HPDE6-E6E7 (cell line): ENCODE measurements around the gene PTTG1IP.
A peak's percentile ranks its signal among the peaks of the same experiment; 100 is the strongest.

Experiments used
- DNase-seq: peaks from one replicate; pipeline ENCODE4 v3.0.0; 2011; ENCODE audit warnings: missing footprints; ENCODE audit errors: extremely low spot score

The PTTG1IP gene

DNA sequence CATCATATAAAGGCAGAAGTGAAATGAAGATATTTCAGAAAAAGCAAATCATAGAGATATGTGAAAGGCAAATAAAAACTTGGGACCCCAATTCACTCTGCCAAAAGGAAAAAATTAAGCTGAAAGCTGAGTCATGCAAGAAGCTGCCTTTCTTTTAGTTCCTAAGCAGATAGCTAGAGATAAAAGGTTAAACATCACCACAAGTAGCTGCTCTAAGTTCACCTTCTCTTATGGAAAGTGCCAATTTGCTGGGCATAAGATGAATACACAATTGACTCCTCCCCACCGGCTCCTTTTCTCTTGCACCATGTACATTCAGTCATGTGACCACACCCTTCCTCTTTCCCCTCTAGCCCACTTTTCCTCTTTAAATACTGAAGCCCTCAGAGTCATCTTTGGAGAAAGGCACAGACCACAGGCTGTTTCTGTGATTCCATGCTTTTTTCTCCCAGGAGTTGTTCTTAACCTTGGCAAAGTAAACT, 50.3 kb downstream of the PTTG1IP start:
- no peak for DNase-seq

DNA sequence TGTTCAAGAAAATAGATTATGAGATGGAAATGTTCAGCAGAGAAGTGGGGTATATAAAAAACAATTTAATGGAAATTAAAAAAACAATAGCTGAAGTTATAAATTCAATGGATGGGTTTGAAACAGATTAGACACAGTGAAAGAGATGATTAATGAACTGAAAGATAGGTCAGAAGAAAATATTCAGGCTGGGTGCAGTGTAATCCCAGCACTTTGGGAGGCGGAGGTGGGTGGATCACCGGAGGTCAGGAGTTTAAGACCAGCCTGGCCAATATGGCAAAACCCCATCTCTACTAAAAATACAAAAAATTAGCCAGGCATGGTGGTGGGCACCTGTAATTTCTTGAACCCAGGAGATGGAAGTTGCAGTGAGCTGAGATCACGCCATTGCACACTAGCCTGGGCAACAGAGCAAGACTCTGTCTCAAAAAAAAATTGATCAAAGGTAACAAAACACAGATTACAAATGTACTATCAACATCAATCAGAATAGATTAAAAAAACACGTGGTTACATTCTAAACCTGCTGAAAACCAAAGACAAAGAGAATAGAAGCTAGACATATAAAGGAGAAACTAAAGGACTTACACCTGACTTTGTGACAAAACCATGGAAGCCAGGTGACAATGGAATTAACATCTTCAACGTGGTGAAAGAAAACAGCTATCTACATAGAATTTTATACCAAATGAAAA, 50.9 kb downstream of the PTTG1IP start:
- no peak for DNase-seq

DNA sequence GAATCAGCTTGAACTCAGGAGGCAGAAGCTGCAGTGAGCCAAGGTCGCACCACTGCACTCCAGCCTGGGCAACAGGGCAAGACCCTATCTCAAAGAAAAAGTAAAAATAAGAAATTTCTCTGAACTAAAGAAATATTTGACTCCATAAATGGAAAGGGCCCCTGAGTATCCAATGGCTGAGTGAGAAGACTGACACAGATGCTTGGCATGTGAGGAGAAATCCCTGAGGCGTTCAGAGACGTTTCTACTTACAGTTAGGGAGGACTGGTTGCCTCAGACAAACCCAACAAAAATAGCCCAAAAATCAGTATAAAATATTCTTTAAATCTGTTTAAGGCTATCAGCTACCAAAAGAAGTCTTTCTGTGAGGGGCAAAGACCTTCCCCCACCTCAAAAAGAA, 52.6 kb downstream of the PTTG1IP start:
- no peak for DNase-seq

DNA sequence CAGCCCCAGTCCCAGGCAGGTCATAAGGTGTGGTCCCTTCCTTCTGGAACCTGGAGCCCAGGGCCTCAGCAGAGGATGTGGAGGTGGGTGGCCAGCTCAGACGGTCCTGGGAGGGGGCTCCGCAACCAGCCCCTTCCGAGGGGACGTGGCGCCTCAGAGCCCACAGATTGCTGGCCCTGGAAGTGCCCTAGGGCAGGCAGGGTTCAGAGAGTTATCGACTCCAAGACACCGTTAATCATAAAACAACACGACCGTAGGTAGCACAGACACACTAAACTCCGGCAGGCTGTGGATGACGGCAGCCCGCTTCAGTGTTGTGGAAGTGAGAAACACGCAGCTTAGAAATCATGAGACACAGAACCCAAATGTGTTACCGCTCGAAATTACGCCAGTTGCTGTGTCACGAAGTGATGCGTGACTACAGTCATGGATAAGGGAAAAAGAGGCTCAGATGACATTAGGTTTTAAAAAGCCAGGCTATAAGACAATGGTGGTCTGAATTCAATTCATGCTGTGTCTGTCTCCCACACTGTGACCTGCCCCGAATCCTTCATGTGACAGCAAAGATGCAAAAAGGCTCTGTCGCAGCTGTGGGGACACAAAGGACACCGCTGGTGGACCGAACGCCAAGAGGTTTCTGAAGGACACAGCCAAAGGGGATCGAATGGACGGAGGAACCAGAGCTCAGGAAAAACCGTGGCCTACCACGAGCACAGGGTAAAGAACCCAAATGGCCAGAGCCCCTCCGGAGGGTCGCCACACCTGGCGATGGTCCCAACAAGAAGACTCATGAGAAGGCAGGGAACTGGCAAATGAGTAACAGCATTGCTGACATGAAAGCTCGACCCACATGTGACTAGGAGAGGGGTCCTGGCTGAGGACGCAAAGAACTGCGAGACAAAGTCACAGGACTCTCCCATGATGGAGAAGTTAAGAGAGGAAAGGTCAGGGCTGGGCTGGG, 53.9 kb downstream of the PTTG1IP start:
- no peak for DNase-seq

DNA sequence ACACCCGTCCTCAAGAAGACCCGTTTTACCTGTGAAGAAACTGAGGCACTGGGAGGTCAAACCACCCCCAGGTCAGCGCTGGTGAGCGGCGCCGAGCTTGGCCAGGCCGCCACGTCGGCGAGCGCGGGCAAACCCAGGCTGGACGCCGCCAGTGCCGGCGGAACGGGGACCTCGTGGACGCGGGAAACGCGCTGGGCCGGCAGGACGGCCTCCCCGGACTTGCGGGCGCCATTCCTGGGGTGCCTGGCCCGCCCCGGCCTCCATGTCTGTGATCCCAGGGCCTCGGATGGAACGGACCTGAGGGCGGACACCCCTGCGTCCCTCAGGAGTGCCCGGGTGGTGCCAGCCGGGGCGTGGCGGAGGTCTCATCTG, 54.9 kb downstream of the PTTG1IP start:
- DNase-seq: no peak

DNA sequence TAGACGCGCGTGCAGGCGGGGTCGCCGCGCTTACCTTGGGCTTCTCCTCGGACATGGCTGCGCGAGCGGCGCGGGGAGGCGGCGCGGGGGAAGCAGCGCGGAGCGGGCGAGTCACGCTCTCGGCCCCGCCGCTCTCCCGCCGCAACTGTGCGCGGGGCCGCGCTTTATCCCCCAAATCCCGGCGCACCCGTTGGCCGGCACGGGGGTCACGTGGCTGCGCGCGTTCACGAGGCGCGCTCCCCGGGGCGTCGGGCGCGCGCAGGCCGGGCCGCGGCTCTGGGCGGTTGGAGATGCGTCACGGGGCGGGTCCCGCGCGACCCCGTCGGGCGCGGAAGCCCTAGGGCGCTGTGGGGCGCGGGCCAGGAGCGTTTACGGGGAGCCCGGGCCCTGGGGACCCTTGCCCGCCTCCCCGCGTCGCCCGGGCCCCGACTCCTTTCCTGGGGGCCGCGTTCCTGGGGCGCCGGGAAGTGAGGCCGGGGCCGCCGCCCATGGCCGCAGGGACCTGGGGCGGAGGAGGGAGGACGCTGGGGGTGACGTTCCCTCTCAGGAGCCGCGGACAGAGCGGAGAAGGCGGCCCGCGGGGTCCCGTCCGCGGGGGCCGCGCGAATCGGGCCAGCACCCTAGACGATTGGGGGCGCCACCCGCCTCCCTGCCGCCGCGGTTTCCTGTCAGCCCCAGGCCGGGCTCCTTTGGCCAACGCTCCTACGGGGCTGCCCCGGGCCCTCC, 55.4 kb downstream of the PTTG1IP start, which contains the start of gene SUMO3:
Gene SUMO3 (minus strand): TSS at position 149 of the 726 bp plus-strand sequence. CDS start 94 bp downstream, at position 55.
- DNase-seq: peak; percentile 71

DNA sequence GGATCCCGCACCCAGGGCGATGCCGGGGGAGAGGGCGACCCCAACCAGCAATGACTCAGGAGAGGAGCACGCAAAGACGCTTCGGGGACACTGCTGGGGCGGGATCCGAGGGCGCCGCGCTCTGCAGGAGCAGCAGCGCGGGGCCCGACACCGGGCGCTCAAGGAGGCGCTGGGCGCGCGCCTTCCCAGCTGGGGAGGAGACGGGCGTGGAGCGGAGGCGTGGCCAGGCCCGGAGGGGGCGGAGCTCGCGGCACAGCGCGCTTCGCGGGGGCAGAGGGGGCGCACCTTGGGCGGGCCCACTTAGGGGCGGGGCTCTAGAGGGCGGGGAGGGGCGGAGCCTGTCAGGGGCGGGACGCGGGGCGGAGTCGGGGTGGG, 56.0 kb downstream of the PTTG1IP start:
- peak; percentile 83 for DNase-seq

DNA sequence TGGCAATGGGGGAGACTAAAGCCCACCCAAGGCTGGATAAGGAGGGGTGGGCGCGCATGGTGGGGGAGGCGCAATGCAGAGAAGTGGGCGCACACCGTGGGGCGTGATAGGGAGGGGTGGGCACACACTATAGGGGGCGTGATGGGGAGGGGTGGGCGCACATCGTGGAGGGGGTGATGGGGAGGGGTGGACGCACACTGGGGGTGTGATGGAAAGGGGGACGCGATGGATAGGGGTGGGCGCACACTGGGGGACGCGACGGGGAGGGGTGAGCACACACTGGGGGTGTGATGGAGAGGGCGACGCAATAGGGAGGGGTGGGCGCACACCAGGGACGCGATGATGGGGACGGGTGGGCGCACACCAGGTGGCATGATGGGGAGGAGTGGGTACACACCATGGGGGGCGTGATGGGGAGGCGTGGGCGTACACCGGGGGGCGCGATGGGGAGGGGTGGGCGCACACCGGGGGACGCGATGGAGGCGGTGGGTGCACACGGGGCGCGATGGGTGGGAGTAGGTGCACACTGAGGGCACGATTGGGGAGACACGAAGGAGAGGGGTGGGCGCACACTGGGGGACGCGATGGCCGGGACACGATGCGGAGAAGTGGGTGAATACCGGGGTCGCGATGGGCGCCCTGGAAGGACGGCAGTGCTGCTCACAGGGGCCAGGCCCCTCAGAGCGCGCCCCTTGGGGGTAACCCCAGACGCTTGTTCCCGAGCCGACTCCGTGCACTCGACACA, 56.6 kb downstream of the PTTG1IP start:
- no peak for DNase-seq

DNA sequence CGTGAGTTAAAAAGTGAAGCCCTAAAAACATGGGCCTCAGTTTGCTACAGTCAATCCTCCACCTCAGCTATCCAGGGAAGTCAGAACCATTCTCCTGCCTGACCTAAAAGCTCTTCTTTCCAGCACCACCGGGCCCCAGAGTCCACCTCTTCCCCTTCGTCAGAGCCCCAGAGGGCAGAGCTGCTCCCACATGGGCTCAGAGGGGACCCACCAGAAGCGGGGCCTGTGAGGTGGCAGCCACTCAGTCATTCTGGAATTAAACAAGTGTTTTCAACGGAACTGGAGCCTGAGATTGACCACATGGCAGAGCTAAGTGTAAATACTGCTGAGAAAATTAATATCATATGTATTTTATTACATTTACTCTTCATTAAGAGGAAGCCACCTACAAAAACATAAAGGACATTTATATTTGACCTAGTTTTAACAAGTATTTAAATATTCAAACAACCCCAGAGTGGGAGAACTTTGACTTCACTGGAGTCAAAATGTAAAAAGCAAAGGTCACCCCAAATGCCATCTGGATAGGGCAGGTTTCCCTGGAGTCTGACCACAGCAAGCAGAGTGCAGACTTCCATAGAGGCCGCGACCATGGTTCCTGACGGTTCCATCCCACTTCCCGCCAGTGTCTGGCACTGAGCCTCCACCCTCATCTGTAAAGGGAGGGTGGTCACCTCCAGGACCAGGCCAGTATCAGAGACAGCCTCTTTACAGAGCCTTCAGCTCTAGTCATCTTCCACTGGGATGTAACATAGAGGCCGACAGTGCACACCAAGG, 57.5 kb downstream of the PTTG1IP start:
- no peak for DNase-seq

DNA sequence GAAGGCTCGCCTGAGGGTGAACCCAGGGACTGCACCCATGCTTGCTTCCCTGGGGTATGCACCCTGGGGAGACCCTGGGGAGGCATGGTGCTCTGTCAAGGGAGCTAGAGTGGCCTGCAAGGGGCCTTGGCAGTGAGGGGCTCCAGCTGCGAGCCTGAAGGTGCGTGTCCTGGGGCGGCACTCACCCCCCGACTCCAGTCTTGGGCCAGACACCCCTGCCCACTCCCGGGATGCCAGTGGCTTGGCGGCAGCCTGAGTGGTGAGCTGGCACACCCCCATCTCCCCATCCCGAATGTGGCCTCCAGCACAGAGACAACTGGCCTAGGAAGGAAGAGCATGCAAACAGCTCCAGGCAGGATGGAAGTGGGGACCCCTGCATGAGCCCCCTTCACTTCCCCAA, 58.3 kb downstream of the PTTG1IP start:
- DNase-seq: no peak

DNA sequence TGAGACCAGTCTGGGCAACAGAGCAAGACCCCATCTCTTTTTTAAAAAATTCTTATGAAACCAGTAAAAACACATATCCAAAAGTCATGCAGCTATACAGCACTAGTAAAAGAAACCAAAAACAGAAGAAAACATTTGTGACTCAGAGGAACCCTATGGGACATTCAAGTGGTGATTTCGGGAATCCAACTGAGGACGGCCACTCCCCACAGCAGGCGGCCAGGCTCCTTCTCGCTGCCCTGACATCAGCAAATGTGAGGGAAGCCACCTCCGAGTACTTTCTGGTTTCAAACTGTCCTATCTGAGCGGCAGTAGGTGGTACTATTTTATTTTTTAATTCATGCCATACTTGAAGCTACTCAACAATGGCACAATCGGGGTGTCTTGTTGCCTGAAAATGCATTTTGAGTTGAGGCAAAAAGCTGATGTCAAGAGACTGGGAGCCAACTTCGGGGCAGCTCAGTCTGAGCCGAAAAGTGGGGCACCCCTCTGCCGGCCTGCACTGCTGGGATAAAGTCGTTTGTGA, 58.9 kb downstream of the PTTG1IP start:
- DNase-seq: no peak

DNA sequence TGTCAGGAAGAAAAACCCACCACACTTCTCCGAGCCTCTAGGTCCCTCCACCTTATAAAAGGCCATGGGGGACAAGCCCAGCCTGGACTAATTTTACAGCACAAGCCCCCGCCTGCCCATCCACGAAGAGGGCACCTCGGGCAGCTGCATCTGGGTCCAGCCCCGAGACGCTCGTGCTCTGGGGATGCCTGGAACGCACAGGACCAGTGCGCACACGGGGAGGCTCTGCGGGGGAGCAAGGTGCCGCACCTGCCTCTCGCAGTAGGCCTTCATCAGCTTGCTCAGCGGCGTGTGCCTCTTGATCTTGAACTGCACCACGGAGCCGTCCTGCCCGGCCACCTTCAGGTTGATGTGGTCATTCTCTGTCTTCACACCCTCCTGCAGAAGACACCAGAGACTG, 59.8 kb downstream of the PTTG1IP start:
- DNase-seq: no peak

DNA sequence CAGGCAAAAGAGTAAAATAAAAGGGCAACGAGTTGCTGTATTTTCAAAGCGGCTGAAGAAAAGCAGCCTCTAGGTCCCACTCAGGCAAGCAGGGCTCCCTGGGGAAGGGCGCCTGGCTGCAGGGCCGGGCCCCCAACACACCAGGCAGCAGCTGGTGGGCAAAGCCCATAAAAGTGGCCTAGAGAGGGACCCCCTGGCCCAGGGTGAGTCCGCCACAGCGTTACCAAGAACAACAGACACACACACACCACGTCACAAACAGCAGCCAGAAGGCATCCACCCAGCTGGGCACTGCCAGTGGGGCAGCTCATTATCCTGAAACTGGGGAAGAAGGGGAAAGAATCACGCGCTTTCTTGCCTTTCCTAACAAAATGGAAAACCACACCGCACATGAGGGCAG, 60.3 kb downstream of the PTTG1IP start:
- DNase-seq: no peak

DNA sequence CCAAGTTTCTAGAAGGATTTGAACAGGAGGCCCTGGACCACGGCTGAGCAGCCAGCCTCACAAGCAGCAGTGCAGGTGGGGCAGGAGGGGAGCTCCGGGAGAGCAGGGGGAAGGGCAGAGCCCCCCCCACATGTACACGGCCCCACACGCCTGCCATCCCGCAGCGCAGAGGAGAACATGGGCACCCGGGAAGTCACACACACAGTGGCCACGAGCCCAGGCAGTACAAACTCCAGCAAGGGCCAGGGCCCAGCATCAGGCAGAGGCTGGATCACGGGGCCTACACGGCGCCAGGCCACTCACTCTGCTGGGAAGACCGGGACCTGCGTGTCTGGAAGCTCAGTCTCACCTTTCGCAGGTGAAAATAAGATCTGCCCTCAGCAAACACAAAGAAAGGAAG, 60.9 kb downstream of the PTTG1IP start:
- no peak for DNase-seq

DNA sequence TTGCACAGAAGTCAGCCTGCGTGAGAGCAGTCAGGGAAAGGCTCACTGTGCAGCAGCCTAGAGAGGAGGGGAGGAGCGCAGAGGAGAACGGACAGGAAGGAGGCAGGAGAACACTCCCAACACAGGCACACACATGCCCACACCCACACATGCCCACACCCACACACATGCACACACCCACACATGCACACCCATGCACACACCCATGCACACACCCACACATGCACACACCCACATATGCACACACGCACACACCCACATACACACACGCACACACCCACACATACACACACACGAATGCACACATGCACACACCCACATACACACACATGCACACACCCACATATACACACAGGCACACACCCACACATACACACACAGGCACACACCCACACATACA, 62.7 kb downstream of the PTTG1IP start:
- no peak for DNase-seq

DNA sequence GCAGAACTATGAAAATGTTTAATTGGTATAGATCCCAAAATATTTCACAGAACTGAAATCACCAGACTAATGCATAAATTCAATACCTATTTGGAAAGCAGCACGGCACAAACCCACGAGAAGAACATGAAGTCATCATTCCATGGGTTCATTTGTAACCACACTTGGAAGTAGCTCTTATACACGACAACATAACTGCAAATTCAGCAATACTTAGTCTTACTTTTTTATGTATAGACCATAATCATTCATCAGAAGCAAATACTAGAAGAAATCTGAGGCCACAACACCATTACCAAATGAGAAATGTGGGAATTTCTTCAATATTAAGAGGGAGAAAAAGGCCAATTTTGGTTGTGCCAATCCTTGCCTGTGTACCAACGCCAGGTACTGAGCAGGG, 67.6 kb downstream of the PTTG1IP start:
- DNase-seq: no peak

DNA sequence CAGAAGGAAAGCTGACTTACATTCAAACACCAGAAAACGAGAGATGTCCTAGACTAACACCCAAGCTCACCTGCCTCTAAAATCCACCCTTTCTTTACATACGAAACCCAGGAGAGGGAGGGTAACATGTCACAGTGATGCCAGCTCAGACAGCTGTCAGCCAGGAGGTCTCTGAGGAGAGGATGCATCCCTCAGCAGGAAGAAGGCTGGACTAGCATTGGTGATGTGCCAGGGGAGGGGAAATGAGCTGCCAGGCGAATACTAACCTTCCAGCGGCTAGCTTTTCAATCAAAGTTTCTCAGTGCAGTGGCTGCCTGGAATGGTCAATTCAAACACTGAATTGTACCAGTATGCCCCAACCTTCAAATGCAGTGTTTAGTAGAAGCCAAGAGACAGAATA, 68.3 kb downstream of the PTTG1IP start:
- no peak for DNase-seq

DNA sequence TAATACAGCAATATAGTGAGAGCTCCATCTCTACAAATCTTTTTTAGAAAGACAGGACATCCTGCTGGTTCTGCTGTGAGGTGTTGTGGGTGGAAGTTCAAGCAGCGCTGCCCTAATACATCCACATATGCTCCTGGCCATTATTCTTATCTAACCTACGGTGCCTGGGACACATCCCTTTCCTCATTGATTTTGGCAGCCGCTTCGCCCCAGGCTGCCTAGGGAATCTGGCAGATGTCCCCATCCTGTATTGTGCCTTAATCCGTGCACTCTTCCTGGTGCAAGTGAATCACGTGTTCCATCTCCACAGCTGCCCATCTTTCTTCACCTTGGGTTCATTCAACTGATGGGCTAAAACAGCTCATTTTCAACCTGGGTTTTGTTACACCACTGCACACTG, 68.7 kb downstream of the PTTG1IP start:
- DNase-seq: no peak

DNA sequence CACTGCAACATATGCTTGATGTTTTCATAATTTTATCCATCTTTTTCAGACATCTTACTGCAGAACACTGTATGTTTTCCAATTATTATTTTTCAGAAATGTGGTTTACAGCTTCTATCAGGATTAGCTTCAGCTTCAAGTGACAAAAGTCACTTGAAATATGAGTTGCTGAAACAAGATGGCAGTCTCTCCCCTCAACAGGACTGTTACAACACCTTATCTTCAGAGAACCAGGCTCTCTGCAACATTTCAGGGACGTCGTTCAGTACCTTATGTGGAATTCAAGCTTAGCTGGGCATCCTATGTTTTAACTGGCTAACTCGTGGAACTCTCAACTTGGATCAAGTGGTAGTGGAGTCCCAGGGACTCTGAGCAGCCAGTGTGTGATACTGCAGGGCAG, 69.8 kb downstream of the PTTG1IP start:
- DNase-seq: no peak

DNA sequence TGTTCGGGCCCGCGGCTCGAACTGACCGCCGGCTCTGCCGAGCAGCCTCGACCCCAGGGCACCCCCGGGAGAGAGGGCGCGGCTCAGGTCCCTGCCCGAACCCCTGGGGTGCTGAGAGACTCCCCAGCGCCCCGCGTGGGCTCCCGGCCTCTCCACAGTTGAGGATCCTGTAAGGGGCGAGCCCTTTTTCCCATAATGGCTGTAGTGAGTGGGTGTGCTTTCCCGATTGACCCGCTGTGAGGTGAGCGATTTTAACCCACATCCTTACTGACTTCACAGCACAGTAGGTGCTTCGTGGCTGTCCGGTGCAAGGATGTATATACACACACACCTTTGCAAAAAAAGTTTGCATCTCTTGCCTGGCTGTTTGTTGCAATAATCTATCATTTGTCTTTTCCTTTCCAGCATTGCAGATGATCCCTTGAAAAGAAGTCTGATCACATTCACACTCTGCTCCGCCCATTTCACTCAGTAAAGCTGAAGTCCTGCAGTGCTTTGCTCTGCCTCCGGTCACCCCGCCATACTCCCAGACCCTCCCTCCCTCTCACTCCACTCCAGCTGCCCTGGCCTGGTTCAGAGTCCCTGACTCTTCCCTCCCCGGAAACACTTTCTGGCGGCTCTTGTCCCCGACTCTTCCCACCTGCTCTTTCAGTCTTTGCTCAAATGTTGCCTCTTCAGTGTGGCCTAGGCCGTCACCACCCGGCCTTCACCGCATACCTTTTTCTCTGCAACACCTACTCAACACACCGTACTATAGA, 70.9 kb downstream of the PTTG1IP start:
- no peak for DNase-seq
